Measurements from ENCODE around the gene CORO1C. TPM values are rescaled to one million over a fixed set of nuclear protein-coding genes. Genes with fewer than 3 reads are reported as not detected.

The CORO1C gene
- total RNA-seq, 2 donors from 2014 or later: 13.3 to 61.1 TPM

- Mint-ChIP-seq H3K36me3 (ENCODE audit: low read depth) (no peaks in the 10 kb centered on the region), H3K4me1 (peaks cover 7% of the 10 kb centered on the region), H3K4me3 (no peak overlapping the region), H3K27ac (no peak overlapping the region), H3K27me3 (no peaks in the 10 kb centered on the region)
- ATAC-seq: no peak
- DNase-seq: no peak
- H3K9me3 ChIP-seq (ENCODE audit: control insufficient read depth, low read length, poor library complexity, severe bottlenecking): no peaks in the 10 kb centered on the region
Observed at GRCh38 chr12:108605690-108606406, 125.5 kb downstream of the CORO1C start.

- H3K27me3 Mint-ChIP-seq: no peaks in the 10 kb centered on the region
- H3K4me1 Mint-ChIP-seq: peaks cover 7% of the 10 kb centered on the region
- no peak for DNase-seq
- no peaks in the 10 kb centered on the region for H3K9me3 ChIP-seq (ENCODE audit: control insufficient read depth, low read length, poor library complexity, severe bottlenecking)
- H3K4me3 Mint-ChIP-seq: no peak overlapping the region
- peak overlapping the region; percentile 56 for H3K27ac Mint-ChIP-seq
- ATAC-seq: no peak
- H3K36me3 Mint-ChIP-seq (ENCODE audit: low read depth): no peaks in the 10 kb centered on the region
Observed at GRCh38 chr12:108605000-108605689, 126.2 kb downstream of the CORO1C start.

- H3K9me3 ChIP-seq (ENCODE audit: control insufficient read depth, low read length, poor library complexity, severe bottlenecking): no peaks in the 10 kb centered on the region
- ATAC-seq (no peak), DNase-seq (no peak)
- H3K27me3 Mint-ChIP-seq: no peaks in the 10 kb centered on the region
- H3K36me3 Mint-ChIP-seq (ENCODE audit: low read depth): no peaks in the 10 kb centered on the region
- H3K4me1 Mint-ChIP-seq: peaks cover 7% of the 10 kb centered on the region
- H3K4me3 Mint-ChIP-seq: no peak overlapping the region
- no peak overlapping the region for H3K27ac Mint-ChIP-seq
Observed at GRCh38 chr12:108604208-108604941, 126.9 kb downstream of the CORO1C start.

DNA sequence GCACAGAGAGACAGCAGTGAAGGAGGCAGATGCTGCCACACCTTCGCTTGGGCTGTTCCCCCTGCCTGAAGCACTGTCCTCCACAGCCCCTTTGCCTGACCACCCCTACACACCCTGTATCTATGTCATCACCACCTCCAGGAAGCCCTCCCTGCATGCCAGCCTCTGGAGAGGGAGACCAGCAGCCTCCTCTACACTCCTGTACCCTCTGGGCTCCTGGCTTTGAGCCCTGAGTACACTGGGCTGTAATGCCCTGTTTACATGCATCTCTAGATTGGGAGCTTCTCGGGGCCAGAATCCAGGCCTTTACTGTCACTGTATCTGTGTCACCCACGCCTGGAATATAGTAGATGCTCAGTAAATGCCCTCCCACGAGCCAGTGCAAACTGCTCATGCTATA, 127.6 kb downstream of the CORO1C start:
- Mint-ChIP-seq H3K4me1 (peaks cover 7% of the 10 kb centered on the region), H3K36me3 (ENCODE audit: low read depth) (no peaks in the 10 kb centered on the region), H3K4me3 (no peak overlapping the region), H3K27me3 (no peaks in the 10 kb centered on the region), H3K27ac (no peak overlapping the region)
- ATAC-seq (no peak), DNase-seq (no peak)
- H3K9me3 ChIP-seq (ENCODE audit: control insufficient read depth, low read length, poor library complexity, severe bottlenecking): no peaks in the 10 kb centered on the region

GRCh38 chr12:108602976-108603704, 128.2 kb downstream of the CORO1C start:
- Mint-ChIP-seq H3K27ac (no peak overlapping the region), H3K27me3 (no peaks in the 10 kb centered on the region), H3K36me3 (ENCODE audit: low read depth) (no peaks in the 10 kb centered on the region), H3K4me3 (no peak overlapping the region), H3K4me1 (peaks cover 7% of the 10 kb centered on the region)
- H3K9me3 ChIP-seq (ENCODE audit: control insufficient read depth, low read length, poor library complexity, severe bottlenecking): no peaks in the 10 kb centered on the region
- DNase-seq (no peak), ATAC-seq (no peak)

GRCh38 chr12:108602209-108602705, 129.1 kb downstream of the CORO1C start:
- ATAC-seq: no peak
- H3K27ac Mint-ChIP-seq: no peak overlapping the region

DNA sequence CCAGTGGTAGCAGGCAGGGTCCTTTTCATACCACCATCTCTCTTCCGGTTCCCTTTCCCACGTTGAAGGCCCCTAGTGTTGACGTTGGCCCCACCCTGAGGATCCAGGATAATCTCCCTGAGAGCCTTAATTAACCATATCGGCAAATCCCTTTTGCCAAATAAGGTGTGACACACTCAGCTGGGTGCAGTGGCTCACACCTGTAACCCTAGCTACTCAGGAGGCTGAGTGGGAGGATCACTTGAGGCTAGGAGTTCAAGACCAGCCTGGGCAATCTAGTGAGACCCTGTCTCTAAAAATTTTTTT, 130.7 kb downstream of the CORO1C start:
- Mint-ChIP-seq H3K4me3 (no peak overlapping the region), H3K4me1 (peaks cover 6% of the 10 kb centered on the region), H3K27ac (no peak overlapping the region), H3K27me3 (no peaks in the 10 kb centered on the region), H3K36me3 (ENCODE audit: low read depth) (no peaks in the 10 kb centered on the region)
- no peak for ATAC-seq
- no peaks in the 10 kb centered on the region for H3K9me3 ChIP-seq (ENCODE audit: control insufficient read depth, low read length, poor library complexity, severe bottlenecking)
- DNase-seq: no peak

More at GRCh38 chr12:108602209-108602705, 129.1 kb downstream of the CORO1C start:
- no peak for DNase-seq
- Mint-ChIP-seq H3K4me3 (no peak overlapping the region), H3K4me1 (peaks cover 8% of the 10 kb centered on the region), H3K27me3 (no peaks in the 10 kb centered on the region), H3K36me3 (ENCODE audit: low read depth) (no peaks in the 10 kb centered on the region)
- no peaks in the 10 kb centered on the region for H3K9me3 ChIP-seq (ENCODE audit: control insufficient read depth, low read length, poor library complexity, severe bottlenecking)

DNA sequence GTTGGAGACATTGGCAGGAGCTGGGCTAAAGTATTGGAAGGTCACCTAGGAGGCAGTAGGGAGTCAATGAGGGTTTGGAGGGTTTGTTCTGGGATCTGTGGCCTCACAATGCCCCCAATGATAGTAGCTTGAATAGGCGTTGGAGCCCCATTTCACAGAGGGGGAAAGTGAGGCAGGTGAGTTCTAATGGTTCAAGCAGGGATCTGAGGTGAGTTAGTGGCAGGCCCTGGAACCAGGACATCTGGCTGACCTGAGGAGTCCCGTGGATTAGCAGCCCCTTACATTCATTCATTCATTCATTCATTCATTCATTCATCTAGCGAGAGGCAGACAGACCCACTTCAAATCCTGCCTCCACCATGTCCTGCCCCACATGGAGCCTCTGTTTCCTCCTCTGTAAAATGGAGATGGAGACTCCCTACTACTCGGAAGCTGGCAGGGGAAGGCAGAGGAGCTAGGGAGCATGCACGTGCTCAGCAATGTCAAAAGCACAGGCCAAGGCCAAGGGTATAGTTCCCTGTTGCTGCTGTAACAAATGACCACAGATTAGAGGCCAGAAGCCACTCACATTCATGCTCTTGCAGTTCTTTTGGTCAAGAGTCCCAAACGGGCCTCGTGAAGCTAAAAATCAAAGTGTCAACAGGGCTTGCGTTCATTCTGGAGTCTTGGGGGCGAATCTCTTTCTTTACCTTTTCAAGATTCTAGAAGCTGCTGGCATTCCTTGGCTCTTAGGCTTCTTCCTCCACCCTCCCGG, 131.2 kb downstream of the CORO1C start:
- no peak for ATAC-seq
- no peaks in the 10 kb centered on the region for H3K36me3 Mint-ChIP-seq (ENCODE audit: low read depth)
- H3K27me3 Mint-ChIP-seq: no peaks in the 10 kb centered on the region
- no peaks in the 10 kb centered on the region for H3K9me3 ChIP-seq (ENCODE audit: control insufficient read depth, low read length, poor library complexity, severe bottlenecking)
- DNase-seq: no peak
- H3K4me1 Mint-ChIP-seq: peaks cover 3% of the 10 kb centered on the region
- H3K27ac Mint-ChIP-seq: no peak overlapping the region
- H3K4me3 Mint-ChIP-seq: no peak overlapping the region

DNA sequence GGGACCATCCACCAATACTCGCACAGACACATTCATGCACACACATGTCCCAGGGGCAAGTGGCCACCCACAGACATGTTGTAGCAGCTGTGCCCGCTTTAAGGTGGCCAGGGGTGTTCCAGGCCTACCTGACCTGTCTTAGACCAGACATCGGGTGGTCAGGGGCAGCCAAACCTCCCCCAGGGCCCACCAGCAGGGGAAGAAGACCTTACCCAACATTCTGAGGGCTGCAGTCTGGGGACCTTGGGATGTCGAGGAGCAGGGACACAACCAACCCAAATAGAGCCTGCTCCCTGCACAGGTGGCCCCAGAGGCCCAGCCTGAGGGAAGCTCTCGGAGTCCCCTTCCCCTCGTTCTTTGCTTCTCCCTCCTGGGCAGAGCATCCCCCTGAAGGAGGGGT, 131.8 kb downstream of the CORO1C start:
- ATAC-seq (no peak), DNase-seq (no peak)
- Mint-ChIP-seq H3K36me3 (ENCODE audit: low read depth) (no peaks in the 10 kb centered on the region), H3K27ac (no peak overlapping the region), H3K27me3 (no peaks in the 10 kb centered on the region), H3K4me3 (no peak overlapping the region), H3K4me1 (peaks cover 3% of the 10 kb centered on the region)
- H3K9me3 ChIP-seq (ENCODE audit: control insufficient read depth, low read length, poor library complexity, severe bottlenecking): no peaks in the 10 kb centered on the region

DNA sequence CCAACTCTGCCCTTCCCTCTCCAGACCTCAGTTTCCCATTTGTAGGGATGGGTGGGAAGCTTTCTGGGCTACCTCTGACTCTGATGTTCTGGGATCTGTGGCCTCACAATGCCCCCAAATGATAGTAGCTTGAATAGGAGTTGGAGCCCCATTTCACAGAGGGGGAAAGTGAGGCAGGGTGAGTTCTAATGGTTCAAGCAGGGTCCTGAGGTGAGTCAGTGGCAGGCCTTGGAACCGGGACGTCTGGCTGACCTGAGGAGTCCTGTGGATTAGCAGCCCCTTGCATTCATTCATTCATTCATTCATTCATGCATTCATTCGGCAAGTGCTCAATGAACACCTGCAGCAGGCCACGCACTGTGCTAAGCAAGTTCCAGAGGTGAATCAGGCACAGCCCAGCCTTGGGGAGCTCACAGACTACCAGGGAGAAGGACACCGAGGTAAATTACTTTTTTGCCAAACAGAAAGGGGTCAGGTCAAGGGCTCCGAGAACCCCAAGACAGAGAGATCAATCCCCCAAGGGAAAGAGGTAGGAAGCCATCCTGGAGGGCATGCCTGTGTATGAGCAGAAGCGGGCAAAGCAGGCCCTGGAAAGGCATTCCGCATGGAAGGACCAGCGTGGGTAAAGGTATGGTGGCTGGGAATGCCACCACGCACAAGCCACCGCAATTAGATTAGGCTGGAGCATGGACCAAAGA, 132.6 kb downstream of the CORO1C start:
- H3K27me3 Mint-ChIP-seq: no peaks in the 10 kb centered on the region
- H3K4me3 Mint-ChIP-seq: no peak overlapping the region
- no peaks in the 10 kb centered on the region for H3K36me3 Mint-ChIP-seq (ENCODE audit: low read depth)
- H3K4me1 Mint-ChIP-seq: peaks cover 3% of the 10 kb centered on the region
- H3K9me3 ChIP-seq (ENCODE audit: control insufficient read depth, low read length, poor library complexity, severe bottlenecking): no peaks in the 10 kb centered on the region
- DNase-seq: no peak
- no peak for ATAC-seq
- H3K27ac Mint-ChIP-seq: no peak overlapping the region

DNA sequence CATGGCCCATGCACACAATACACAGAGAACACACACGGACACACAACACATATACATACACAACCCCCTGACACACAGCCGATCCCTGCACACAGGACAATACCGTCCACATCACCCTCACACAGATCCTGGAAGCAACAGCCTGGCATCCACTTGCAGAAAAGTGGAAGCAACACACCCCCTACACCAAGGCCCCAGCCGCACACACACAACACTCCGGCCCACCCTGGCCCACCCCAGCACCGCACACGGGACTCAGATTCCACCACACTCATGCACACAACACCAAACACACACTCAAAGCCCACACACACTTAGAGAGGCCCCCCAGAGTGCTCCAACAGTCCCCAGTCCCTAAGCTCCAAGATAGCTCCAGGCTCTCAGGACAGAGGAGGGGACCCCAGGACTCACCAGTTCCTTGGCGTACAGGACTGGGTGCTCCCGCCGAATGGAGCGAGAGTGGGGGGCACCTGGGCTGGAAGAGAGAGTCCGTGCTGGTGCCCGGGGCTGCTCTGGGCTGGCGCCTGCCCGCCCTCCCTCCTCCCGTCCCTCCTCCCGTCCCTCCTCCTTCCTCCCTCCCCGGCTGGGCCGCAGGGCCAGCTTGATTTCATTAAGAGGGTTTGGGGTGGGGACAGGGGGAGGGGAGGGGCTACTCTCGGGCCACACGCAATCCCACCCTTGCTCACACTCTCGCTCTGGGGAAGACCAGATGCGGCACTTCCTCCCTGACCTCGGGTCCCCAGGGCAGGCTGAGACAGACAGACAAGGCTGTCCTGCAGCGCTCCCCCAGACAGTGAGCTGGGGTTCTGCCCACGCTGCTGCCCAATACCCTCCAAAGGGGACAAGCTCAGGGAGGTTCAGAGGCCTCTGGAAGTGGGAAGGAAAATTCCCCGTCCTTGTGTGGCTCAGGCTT, 133.5 kb downstream of the CORO1C start, which contains the start of gene TMEM119:
TMEM119 (minus strand) TSS at position 526 of the 913 bp plus-strand sequence. CDS start 5,701 bp downstream, outside the sequence.
- ATAC-seq (no peak), DNase-seq (no peak)
- H3K4me3 Mint-ChIP-seq: no peak within 1 kb of the TSS
- H3K27me3 Mint-ChIP-seq: no peaks in the 10 kb centered on the region
- H3K4me1 Mint-ChIP-seq: peaks cover 3% of the 10 kb centered on the region
- H3K27ac Mint-ChIP-seq: no peak within 1 kb of the TSS
- H3K36me3 Mint-ChIP-seq (ENCODE audit: low read depth): no peaks in the 10 kb centered on the region
- H3K9me3 ChIP-seq (ENCODE audit: control insufficient read depth, low read length, poor library complexity, severe bottlenecking): no peaks in the 10 kb centered on the region

Measured in T-helper 17 cell (primary cell).